Central memory CD8-positive, alpha-beta T cell (primary cell): Measurements from ENCODE around the gene HOMER2.
"Not testable (repeated sequence)": the region's sequence is repeated elsewhere in the genome, so short reads cannot be mapped to it uniquely, and the experiment has no call there.

Experiments used
- ATAC-seq: fragments of 150-1000 bp; cut with Tn5 transposase; replicated peaks from 2 replicates; pipeline ENCODE4 v1.10.0; 2022; ENCODE audit warnings: mild to moderate bottlenecking, moderate FRiP score, moderate number of reproducible peaks; ENCODE audit not compliant: poor library complexity, severe bottlenecking; ENCODE audit errors: extremely low read depth
- DNase-seq, 2 donors: peaks; one replicate each; pipeline ENCODE4 v3.0.0; 2021; ENCODE audit warnings: low spot score in 2 of 2
- H3K27ac Mint-ChIP-seq: one replicate; pipeline ENCODE4 v1.8.0; 2022; ENCODE audit warnings: low read depth, mild to moderate bottlenecking, moderate library complexity, mixed read lengths
- H3K27me3 Mint-ChIP-seq: one replicate; pipeline ENCODE4 v1.8.0; 2022; ENCODE audit warnings: mixed read lengths
- H3K36me3 Mint-ChIP-seq: one replicate; pipeline ENCODE4 v1.8.0; 2022; ENCODE audit warnings: mild to moderate bottlenecking, moderate library complexity, mixed read lengths; ENCODE audit not compliant: insufficient read depth
- H3K4me1 Mint-ChIP-seq: one replicate; pipeline ENCODE4 v1.8.0; 2022; ENCODE audit warnings: mixed read lengths
- H3K4me3 Mint-ChIP-seq: one replicate; pipeline ENCODE4 v1.8.0; 2022; ENCODE audit warnings: mild to moderate bottlenecking, moderate library complexity, mixed read lengths
- H3K9me3 Mint-ChIP-seq: one replicate; pipeline ENCODE4 v1.8.0; 2022; ENCODE audit warnings: mixed read lengths

The HOMER2 gene

GRCh38 chr15:82875411-82876003 lies 77.0 kb downstream of the HOMER2 start:
- DNase-seq (no peak), ATAC-seq (no peak)
- Mint-ChIP-seq H3K27me3 (peaks cover 11% of the 10 kb centered on the region), H3K27ac (no peak overlapping the region), H3K36me3 (no peaks in the 10 kb centered on the region), H3K4me1 (no peaks in the 10 kb centered on the region), H3K4me3 (no peak overlapping the region), H3K9me3 (no peaks in the 10 kb centered on the region)

GRCh38 chr15:82874961-82875360 lies 77.6 kb downstream of the HOMER2 start:
- peaks cover 11% of the 10 kb centered on the region for H3K27me3 Mint-ChIP-seq
- no peaks in the 10 kb centered on the region for H3K36me3 Mint-ChIP-seq
- no peak overlapping the region for H3K4me3 Mint-ChIP-seq
- ATAC-seq (no peak), DNase-seq (no peak)
- H3K4me1 Mint-ChIP-seq = no peaks in the 10 kb centered on the region
- no peak overlapping the region for H3K27ac Mint-ChIP-seq
- H3K9me3 Mint-ChIP-seq = no peaks in the 10 kb centered on the region

GRCh38 chr15:82874267-82874666 lies 78.3 kb downstream of the HOMER2 start:
- H3K27ac Mint-ChIP-seq = no peak overlapping the region
- H3K9me3 Mint-ChIP-seq = no peaks in the 10 kb centered on the region
- H3K27me3 Mint-ChIP-seq = peaks cover 13% of the 10 kb centered on the region
- no peaks in the 10 kb centered on the region for H3K36me3 Mint-ChIP-seq
- H3K4me3 Mint-ChIP-seq = no peak overlapping the region
- no peaks in the 10 kb centered on the region for H3K4me1 Mint-ChIP-seq
- DNase-seq = no peak
- ATAC-seq = no peak

GRCh38 chr15:82873000-82873680 lies 79.4 kb downstream of the HOMER2 start:
- H3K4me1 Mint-ChIP-seq = no peaks in the 10 kb centered on the region
- no peaks in the 10 kb centered on the region for H3K9me3 Mint-ChIP-seq
- ATAC-seq = no peak
- no peaks in the 10 kb centered on the region for H3K36me3 Mint-ChIP-seq
- H3K4me3 Mint-ChIP-seq = no peak overlapping the region
- no peak for DNase-seq
- H3K27ac Mint-ChIP-seq = no peak overlapping the region
- peaks cover 9% of the 10 kb centered on the region for H3K27me3 Mint-ChIP-seq

GRCh38 chr15:82871832-82872484 lies 80.6 kb downstream of the HOMER2 start:
- no peak for ATAC-seq
- no peak overlapping the region for H3K4me3 Mint-ChIP-seq
- H3K36me3 Mint-ChIP-seq = no peaks in the 10 kb centered on the region
- H3K27ac Mint-ChIP-seq = no peak overlapping the region
- no peaks in the 10 kb centered on the region for H3K9me3 Mint-ChIP-seq
- DNase-seq = no peak
- peaks cover 9% of the 10 kb centered on the region for H3K27me3 Mint-ChIP-seq
- no peaks in the 10 kb centered on the region for H3K4me1 Mint-ChIP-seq

GRCh38 chr15:82871358-82871757 lies 81.2 kb downstream of the HOMER2 start:
- ATAC-seq (no peak), DNase-seq (no peak)
- H3K4me3 Mint-ChIP-seq = no peak overlapping the region
- H3K27ac Mint-ChIP-seq = no peak overlapping the region
- H3K27me3 Mint-ChIP-seq = peaks cover 9% of the 10 kb centered on the region
- H3K9me3 Mint-ChIP-seq = no peaks in the 10 kb centered on the region
- H3K4me1 Mint-ChIP-seq = no peaks in the 10 kb centered on the region
- H3K36me3 Mint-ChIP-seq = no peaks in the 10 kb centered on the region

- H3K4me3 Mint-ChIP-seq = no peak overlapping the region
Measured at GRCh38 chr15:82870727-82871320, 81.7 kb downstream of the HOMER2 start.

GRCh38 chr15:82865981-82866380 lies 86.5 kb downstream of the HOMER2 start:
- ATAC-seq, H3K9me3 Mint-ChIP-seq, DNase-seq, H3K4me1 Mint-ChIP-seq, H3K27me3 Mint-ChIP-seq, H3K4me3 Mint-ChIP-seq, H3K27ac Mint-ChIP-seq, H3K36me3 Mint-ChIP-seq: not testable (repeated sequence)

More at GRCh38 chr15:82870727-82871320, 81.7 kb downstream of the HOMER2 start:
- Mint-ChIP-seq H3K27me3 (peaks cover 9% of the 10 kb centered on the region), H3K9me3 (no peaks in the 10 kb centered on the region), H3K27ac (no peak overlapping the region), H3K4me1 (no peaks in the 10 kb centered on the region), H3K36me3 (no peaks in the 10 kb centered on the region)
- ATAC-seq (no peak), DNase-seq (no peak)

GRCh38 chr15:82865581-82865980 lies 86.9 kb downstream of the HOMER2 start:
- not testable (repeated sequence) for H3K4me3 Mint-ChIP-seq, ATAC-seq, H3K27ac Mint-ChIP-seq, H3K4me1 Mint-ChIP-seq, H3K36me3 Mint-ChIP-seq, DNase-seq, H3K9me3 Mint-ChIP-seq, H3K27me3 Mint-ChIP-seq

GRCh38 chr15:82864967-82865366 lies 87.6 kb downstream of the HOMER2 start:
- DNase-seq = no peak
- Mint-ChIP-seq H3K4me1 (no peaks in the 10 kb centered on the region), H3K36me3 (no peaks in the 10 kb centered on the region), H3K9me3 (no peaks in the 10 kb centered on the region), H3K27ac (no peak overlapping the region), H3K27me3 (peaks cover 9% of the 10 kb centered on the region), H3K4me3 (no peak overlapping the region)
- ATAC-seq = no peak

GRCh38 chr15:82862886-82863285 lies 89.6 kb downstream of the HOMER2 start:
- Mint-ChIP-seq H3K4me3 (no peak overlapping the region), H3K4me1 (no peaks in the 10 kb centered on the region), H3K27ac (no peak overlapping the region), H3K36me3 (peaks cover 1% of the 10 kb centered on the region), H3K27me3 (no peaks in the 10 kb centered on the region), H3K9me3 (no peaks in the 10 kb centered on the region)
- DNase-seq (no peak), ATAC-seq (no peak)

GRCh38 chr15:82858932-82859331 lies 93.6 kb downstream of the HOMER2 start:
- Mint-ChIP-seq H3K9me3 (no peaks in the 10 kb centered on the region), H3K4me3 (no peak overlapping the region), H3K27me3 (no peaks in the 10 kb centered on the region), H3K27ac (no peak overlapping the region), H3K36me3 (peaks cover 1% of the 10 kb centered on the region), H3K4me1 (no peaks in the 10 kb centered on the region)
- DNase-seq = no peak
- no peak for ATAC-seq
